WERI-Rb-1 (cell line): Measurements from ENCODE around the gene ACSF2.

Experiments used
- DNase-seq: peaks from one replicate; pipeline ENCODE4 v3.0.0-alpha.2; 2020
- H3K27ac ChIP-seq: fragments of 250-450 bp; sonication (Bioruptor Pico); 2 replicates; pipeline ENCODE4 v1.5.1; 2020; ENCODE audit warnings: mild to moderate bottlenecking, moderate library complexity
- H3K27me3 ChIP-seq: fragments of 250-450 bp; sonication (Bioruptor Pico); 2 replicates; pipeline ENCODE4 v1.5.1; 2021; ENCODE audit warnings: mild to moderate bottlenecking, low read depth, moderate library complexity; ENCODE audit not compliant: insufficient read depth, severe bottlenecking
- H3K36me3 ChIP-seq: fragments of 250-450 bp; sonication (Bioruptor Pico); 2 replicates; pipeline ENCODE4 v1.5.1; 2020; ENCODE audit warnings: mild to moderate bottlenecking, moderate library complexity
- H3K4me3 ChIP-seq: 2 replicates; pipeline ENCODE4 v1.5.1; 2011; ENCODE audit warnings: low read depth, mild to moderate bottlenecking, control low read depth, low read length
- H3K9me3 ChIP-seq: fragments of 250-450 bp; sonication (Bioruptor Pico); 2 replicates; pipeline ENCODE4 v1.5.1; 2021; ENCODE audit warnings: mild to moderate bottlenecking, moderate library complexity; ENCODE audit not compliant: severe bottlenecking
- CTCF ChIP-seq: IDR thresholded peaks from 2 replicates; pipeline ENCODE4 v1.5.1; 2011; ENCODE audit warnings: low read depth, mild to moderate bottlenecking, control low read depth, inconsistent platforms, low read length

ACSF2 gene

GRCh38 chr17:50425682-50426471 lies at the start of gene ACSF2:
ACSF2 (plus strand) TSS chr17:50426218; CDS start chr17:50426262, 44 bp downstream.
- no peaks in the 10 kb centered on the region; the same call in 1 of the 2 replicates for H3K36me3 ChIP-seq
- no peak for TF ChIP-seq CTCF
- H3K4me3 ChIP-seq: peak within 1 kb of the TSS; percentile 57
- DNase-seq: peak; percentile 66
- peak within 1 kb of the TSS; percentile 77 for H3K27ac ChIP-seq
- no peaks in the 10 kb centered on the region for H3K27me3 ChIP-seq
- no peaks in the 10 kb centered on the region for H3K9me3 ChIP-seq

- H3K4me3 ChIP-seq: no peak overlapping the region
- H3K36me3 ChIP-seq: peaks cover 67% of the 10 kb centered on the region
- DNase-seq: no peak
- no peak for TF ChIP-seq CTCF
- no peaks in the 10 kb centered on the region for H3K9me3 ChIP-seq
- H3K27me3 ChIP-seq: no peaks in the 10 kb centered on the region
- H3K27ac ChIP-seq: no peak overlapping the region
These were observed 46.5 kb upstream of the ACSF2 start for GRCh38 chr17:50379351-50380132.

- 0 out of 2 replicates have a peak, but pooled peaks have one; percentile 12 for TF ChIP-seq CTCF
- Histone ChIP-seq H3K27me3 (no peaks in the 10 kb centered on the region), H3K27ac (no peak overlapping the region), H3K4me3 (no peak overlapping the region), H3K9me3 (no peaks in the 10 kb centered on the region), H3K36me3 (peaks cover 77% of the 10 kb centered on the region)
- DNase-seq: no peak
These were observed 45.4 kb upstream of the ACSF2 start for GRCh38 chr17:50380369-50381259.

GRCh38 chr17:50381260-50381815 lies 44.7 kb upstream of the ACSF2 start:
- TF ChIP-seq CTCF: no peak
- no peaks in the 10 kb centered on the region for H3K27me3 ChIP-seq
- no peaks in the 10 kb centered on the region for H3K9me3 ChIP-seq
- no peak overlapping the region for H3K27ac ChIP-seq
- H3K4me3 ChIP-seq: no peak overlapping the region
- DNase-seq: no peak
- peaks cover 84% of the 10 kb centered on the region for H3K36me3 ChIP-seq

GRCh38 chr17:50381920-50382319 lies 44.1 kb upstream of the ACSF2 start:
- TF ChIP-seq CTCF: no peak
- no peak for DNase-seq
- no peak overlapping the region for H3K4me3 ChIP-seq
- no peaks in the 10 kb centered on the region for H3K27me3 ChIP-seq
- peaks cover 86% of the 10 kb centered on the region for H3K36me3 ChIP-seq
- no peaks in the 10 kb centered on the region for H3K9me3 ChIP-seq
- H3K27ac ChIP-seq: no peak overlapping the region
